CD4-positive, alpha-beta memory T cell (primary cell): ENCODE measurements around the gene BRMS1L. TPM values are rescaled to one million over a fixed set of nuclear protein-coding genes. Genes with fewer than 3 reads are reported as not detected.
"Not testable (repeated sequence)": the region's sequence is repeated elsewhere in the genome, so short reads cannot be mapped to it uniquely, and the experiment has no call there.

Experiments
- CTCF ChIA-PET: fragments of 350-600 bp; sonication (Branson Sonifier 250); formaldehyde crosslinking; loops from one replicate; lab custom pipeline; 2021; ENCODE audit warnings: inconsistent platforms; ENCODE audit not compliant: partially characterized antibody; lab: Charles Lee
- POLR2A ChIA-PET: fragments of 350-600 bp; sonication (Branson Sonifier 250); formaldehyde crosslinking; loops from one replicate; lab custom pipeline; 2021; ENCODE audit not compliant: partially characterized antibody; lab: Charles Lee
- DNase-seq, 5 donors: peaks; one replicate each; pipeline versions ENCODE4 v3.0.0 to v3.0.0-alpha.2; 2020 to 2022; ENCODE audit warnings: mixed read lengths in 1 of 5
- H3K27ac ChIP-seq: one replicate; pipeline ENCODE4 v1.7.0; 2013; ENCODE audit warnings: low read depth, low read length
- H3K27me3 ChIP-seq: 2 replicates; pipeline ENCODE4 v1.7.0; 2013; ENCODE audit warnings: mild to moderate bottlenecking, low read length, moderate library complexity; ENCODE audit not compliant: insufficient read depth
- H3K36me3 ChIP-seq: 2 replicates; pipeline ENCODE4 v1.7.0; 2013; ENCODE audit warnings: mild to moderate bottlenecking, low read length, moderate library complexity; ENCODE audit not compliant: insufficient read depth
- H3K4me1 ChIP-seq: 2 replicates; pipeline ENCODE4 v1.7.0; 2013; ENCODE audit warnings: mild to moderate bottlenecking, low read length, moderate library complexity; ENCODE audit not compliant: insufficient read depth
- H3K4me3 ChIP-seq, 2 donors: one replicate each; pipeline ENCODE4 v1.7.0; 2013; ENCODE audit warnings: low read length in 2 of 2, mild to moderate bottlenecking in 1 of 2
- H3K9me3 ChIP-seq, 2 donors: one replicate each; pipeline ENCODE4 v1.7.0; 2013; ENCODE audit warnings: low read length in 2 of 2, control low read depth in 1 of 2; ENCODE audit not compliant: control insufficient read depth in 1 of 2
- H3K27ac Mint-ChIP-seq, 7 donors: one replicate each; pipeline ENCODE4 v1.8.0; 2020 to 2021; ENCODE audit warnings: mixed read lengths in 7 of 7, mild to moderate bottlenecking in 6 of 7, inconsistent platforms in 3 of 7, moderate library complexity in 3 of 7
- H3K27me3 Mint-ChIP-seq, 2 donors: one replicate each; pipeline ENCODE4 v1.8.0; 2020 to 2021; ENCODE audit warnings: mixed read lengths in 2 of 2
- H3K36me3 Mint-ChIP-seq, 2 donors: one replicate each; pipeline ENCODE4 v1.8.0; 2020 to 2021; ENCODE audit warnings: mixed read lengths in 2 of 2, inconsistent platforms in 1 of 2, mild to moderate bottlenecking in 1 of 2
- H3K4me1 Mint-ChIP-seq, 4 donors: one replicate each; pipeline ENCODE4 v1.8.0; 2020 to 2021; ENCODE audit warnings: mixed read lengths in 4 of 4, mild to moderate bottlenecking in 1 of 4
- H3K4me3 Mint-ChIP-seq, 8 donors: one replicate each; pipeline ENCODE4 v1.8.0; 2020 to 2021; ENCODE audit warnings: mixed read lengths in 8 of 8, mild to moderate bottlenecking in 7 of 8, moderate library complexity in 6 of 8, inconsistent platforms in 3 of 8
- H3K9me3 Mint-ChIP-seq, 8 donors: one replicate each; pipeline ENCODE4 v1.8.0; 2020 to 2021; ENCODE audit warnings: mixed read lengths in 8 of 8, mild to moderate bottlenecking in 5 of 8, inconsistent platforms in 3 of 8, moderate library complexity in 1 of 8
- intact Hi-C: fragments of 100-400 bp; cut with micrococcal nuclease; formaldehyde crosslinking; loops from one replicate; pipeline ENCODE4 v1.15.1; 2023
- polyA plus RNA-seq, 2 donors: library from polyadenylated mRNA; unstranded; fragments of 300-500 nt; fragmentation: Illumina TruSeq; gene quantifications; one replicate each; pipeline ENCODE4 v1.2.3, GENCODE V29; 2021
- total RNA-seq, 2 experiments: library from RNA; stranded (reverse); gene quantifications; one replicate each; pipeline ENCODE4 v1.2.3, GENCODE V29; 2021

The BRMS1L gene
- total and polyA plus RNA-seq, 4 experiments from 2014 or later: 3.1 to 9.7 (median 5.6) TPM

DNA sequence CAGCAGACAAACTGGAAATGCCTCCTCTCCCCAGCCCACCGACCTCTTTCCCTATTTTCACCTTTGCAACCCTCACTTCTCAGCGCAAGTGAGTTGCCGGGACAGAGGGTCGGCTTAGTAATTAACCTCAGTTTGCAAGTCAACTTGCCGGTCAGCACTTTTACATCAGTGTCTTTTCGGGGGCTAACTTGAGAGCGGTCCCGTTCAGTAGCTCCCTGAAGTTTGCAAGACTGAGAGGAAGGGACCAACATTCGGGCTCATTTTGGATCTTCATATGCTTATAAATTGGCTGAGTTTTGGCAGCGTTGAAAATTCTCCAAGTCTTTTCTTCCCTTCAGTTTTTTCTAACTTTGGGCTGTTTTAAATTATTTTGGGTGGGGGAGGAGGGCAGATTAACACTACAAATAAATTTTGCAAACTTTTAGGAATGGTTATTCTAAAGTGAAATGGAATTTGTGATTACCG lies 846 bp downstream of the BRMS1L start:
- POLR2A ChIA-PET: interaction anchor here (1.1 to 1.7 kb wide), 6 partner anchors 12 to 781 kb away, joined by 3 to 12 read pairs (median 5); partner anchors contain the start of genes FAM177A1 and MBIP
- Histone ChIP-seq H3K4me1 (peaks cover 9% of the 10 kb centered on the region), H3K27ac (peak overlapping the region; percentile 88), H3K36me3 (no peaks in the 10 kb centered on the region), H3K9me3 (no peaks in the 10 kb centered on the region), H3K4me3 (peak overlapping the region; percentile 86 to 94), H3K27me3 (no peaks in the 10 kb centered on the region)
- CTCF ChIA-PET: interaction anchor here (1.8 to 3.7 kb wide), 3 partner anchors 11 to 20 kb away, joined by 7 to 42 read pairs (median 11); partner anchors contain the start of gene RALGAPA1
- H3K9me3 Mint-ChIP-seq: no peaks in the 10 kb centered on the region
- DNase-seq: no peak
- peaks cover 0 to 13% of the 10 kb centered on the region in 2 donors for H3K36me3 Mint-ChIP-seq
- H3K4me1 Mint-ChIP-seq: peaks cover 15 to 30% (median 20%) of the 10 kb centered on the region in 4 donors
- H3K27ac Mint-ChIP-seq: peak overlapping the region; percentile 72 to 97 (median 92)
- no peaks in the 10 kb centered on the region for H3K27me3 Mint-ChIP-seq
- intact Hi-C loops: loop anchor here (1.0 to 10.0 kb wide), 6 partner anchors 18 to 1292 kb away; partner anchors contain the start of genes EAPP, MBIP, PRORP and PSMA6
- H3K4me3 Mint-ChIP-seq: peak overlapping the region; percentile 88 to 95 (median 92)

GRCh38 chr14:35827678-35828472 lies 1.7 kb downstream of the BRMS1L start:
- Histone ChIP-seq H3K27me3 (no peaks in the 10 kb centered on the region), H3K9me3 (no peaks in the 10 kb centered on the region), H3K27ac (no peak overlapping the region), H3K4me1 (peaks cover 9% of the 10 kb centered on the region), H3K4me3 (no peak overlapping the region), H3K36me3 (no peaks in the 10 kb centered on the region)
- no peak for DNase-seq
- H3K4me1 Mint-ChIP-seq: peaks cover 14 to 30% (median 19%) of the 10 kb centered on the region in 4 donors
- intact Hi-C loops: loop anchor here (2.0 to 10.0 kb wide), 3 partner anchors 105 to 1293 kb away; partner anchors contain the start of genes EAPP and PSMA6
- ChIA-PET CTCF (interaction anchor here (0.6 to 3.7 kb wide), 3 partner anchors 12 to 1499 kb away, joined by 4 to 42 read pairs (median 4); no protein-coding TSS in a partner anchor), POLR2A (interaction anchor here (0.9 kb wide), 1 partner anchor 20 kb away, joined by 4 read pairs; no protein-coding TSS in a partner anchor)
- H3K27ac Mint-ChIP-seq: peak overlapping the region in 5 of 7 donors; percentile 8 to 86 (median 31)
- H3K4me3 Mint-ChIP-seq: peak overlapping the region; percentile 88 to 95 (median 92)
- H3K36me3 Mint-ChIP-seq: peaks cover 0 to 14% of the 10 kb centered on the region in 2 donors
- H3K27me3 Mint-ChIP-seq: no peaks in the 10 kb centered on the region
- no peaks in the 10 kb centered on the region for H3K9me3 Mint-ChIP-seq

DNA sequence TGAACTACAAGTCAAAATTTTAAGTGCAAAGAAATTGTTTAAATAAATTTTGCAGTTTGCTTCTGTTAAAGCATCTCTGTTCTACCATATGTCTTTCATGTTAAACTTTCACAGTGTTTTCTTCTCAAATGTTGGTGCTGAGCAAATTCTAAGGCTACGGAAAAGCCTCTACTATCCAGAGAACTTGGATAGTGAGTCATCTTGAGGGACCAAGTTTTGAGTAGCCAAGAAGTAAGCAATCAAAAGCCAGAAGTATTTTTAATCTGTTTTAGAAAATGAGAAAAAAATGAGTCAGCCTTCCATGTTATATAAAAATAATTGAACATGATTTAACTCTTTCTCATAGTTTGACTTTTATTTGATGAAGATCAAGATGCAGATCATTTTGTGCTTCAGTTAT lies 3.3 kb downstream of the BRMS1L start:
- Mint-ChIP-seq H3K27ac (peak overlapping the region in 1 of 7 donors; percentile 27), H3K4me3 (peak overlapping the region in 1 of 8 donors; percentile 17), H3K27me3 (no peaks in the 10 kb centered on the region), H3K4me1 (peaks cover 14 to 30% (median 20%) of the 10 kb centered on the region in 4 donors), H3K36me3 (peaks cover 0 to 22% of the 10 kb centered on the region in 2 donors), H3K9me3 (no peaks in the 10 kb centered on the region)
- CTCF ChIA-PET: no interaction called here
- intact Hi-C loops: loop anchor here (5.0 to 10.0 kb wide), 2 partner anchors 537 to 1295 kb away; partner anchors contain the start of genes EAPP and PSMA6
- peaks cover 9% of the 10 kb centered on the region for H3K4me1 ChIP-seq
- DNase-seq: no peak
- no peak overlapping the region for H3K4me3 ChIP-seq
- no peaks in the 10 kb centered on the region for H3K9me3 ChIP-seq
- no peaks in the 10 kb centered on the region for H3K36me3 ChIP-seq
- POLR2A ChIA-PET: no interaction called here
- H3K27ac ChIP-seq: no peak overlapping the region
- no peaks in the 10 kb centered on the region for H3K27me3 ChIP-seq

GRCh38 chr14:35835208-35835982 lies 9.3 kb downstream of the BRMS1L start:
- POLR2A ChIA-PET: interaction anchor here (2.0 kb wide), 1 partner anchor 10 kb away, joined by 5 read pairs; the partner anchor contains the start of gene BRMS1L
- intact Hi-C loops: no loop called here
- H3K4me1 Mint-ChIP-seq: peaks cover 0 to 1% (median 0%) of the 10 kb centered on the region in 4 donors

GRCh38 chr14:35841704-35842103 lies 15.6 kb downstream of the BRMS1L start:
- H3K27me3 ChIP-seq, H3K4me1 Mint-ChIP-seq, H3K9me3 ChIP-seq, POLR2A ChIA-PET, H3K4me3 Mint-ChIP-seq, H3K27ac ChIP-seq, DNase-seq, intact Hi-C loops, H3K27ac Mint-ChIP-seq, H3K4me1 ChIP-seq, H3K4me3 ChIP-seq, H3K36me3 ChIP-seq, H3K27me3 Mint-ChIP-seq: not testable (repeated sequence)
- Mint-ChIP-seq H3K9me3 (peaks cover 4 to 40% (median 33%) of the 10 kb centered on the region in 8 donors), H3K36me3 (peaks cover 79 to 95% of the 10 kb centered on the region in 2 donors)
- CTCF ChIA-PET: interaction anchor here (1.4 kb wide), 1 partner anchor 21 kb away, joined by 4 read pairs; no protein-coding TSS in a partner anchor

More at GRCh38 chr14:35835208-35835982, 9.3 kb downstream of the BRMS1L start:
- no peaks in the 10 kb centered on the region for H3K4me1 ChIP-seq
- Mint-ChIP-seq H3K36me3 (peaks cover 50 to 56% of the 10 kb centered on the region in 2 donors), H3K27ac (peak overlapping the region in 1 of 7 donors; percentile 55), H3K27me3 (no peaks in the 10 kb centered on the region), H3K9me3 (peaks cover 0 to 14% (median 9%) of the 10 kb centered on the region in 8 donors), H3K4me3 (no peak overlapping the region)
- CTCF ChIA-PET: interaction anchor here (1.0 to 2.0 kb wide), 4 partner anchors 13 to 28 kb away, joined by 3 to 7 read pairs (median 6); no protein-coding TSS in a partner anchor
- no peaks in the 10 kb centered on the region for H3K9me3 ChIP-seq
- DNase-seq: no peak
- no peaks in the 10 kb centered on the region for H3K27me3 ChIP-seq
- H3K27ac ChIP-seq: no peak overlapping the region
- peaks cover 3% of the 10 kb centered on the region for H3K36me3 ChIP-seq
- H3K4me3 ChIP-seq: no peak overlapping the region

- H3K27me3 Mint-ChIP-seq, H3K27me3 ChIP-seq, H3K4me1 Mint-ChIP-seq, H3K27ac Mint-ChIP-seq, H3K9me3 ChIP-seq, H3K4me3 Mint-ChIP-seq, DNase-seq, intact Hi-C loops, POLR2A ChIA-PET, H3K4me3 ChIP-seq, H3K36me3 ChIP-seq, H3K27ac ChIP-seq, H3K4me1 ChIP-seq: not testable (repeated sequence)
- H3K9me3 Mint-ChIP-seq: peaks cover 4 to 40% (median 33%) of the 10 kb centered on the region in 8 donors
- peaks cover 77 to 95% of the 10 kb centered on the region in 2 donors for H3K36me3 Mint-ChIP-seq
- CTCF ChIA-PET: interaction anchor here (1.4 kb wide), 1 partner anchor 21 kb away, joined by 4 read pairs; no protein-coding TSS in a partner anchor
These were observed 16.1 kb downstream of the BRMS1L start for GRCh38 chr14:35842245-35842644.
